PC-9 (cell line): ENCODE data around the gene PLPP3. TPM values are rescaled to one million over a fixed set of nuclear protein-coding genes. Genes with fewer than 3 reads are reported as not detected.

Source experiments
- BruUV-seq: library from RNA; stranded (reverse); fragments of 400-500 nt; replicated peaks from 2 replicates; lab custom pipeline; 2021; lab: Mats Ljungman, UMichigan
- CTCF ChIA-PET: fragments of 300-600 bp; sonication (Branson Sonifier 250); formaldehyde crosslinking; loops from one replicate; lab custom pipeline; 2022; ENCODE audit warnings: antibody characterized with exemption; lab: Charles Lee
- POLR2A ChIA-PET: fragments of 300-600 bp; sonication (Branson Sonifier 250); formaldehyde crosslinking; loops from one replicate; lab custom pipeline; 2022; ENCODE audit warnings: antibody characterized with exemption; ENCODE audit not compliant: unreplicated experiment; lab: Charles Lee
- DNase-seq, 2 experiments: peaks; one replicate each; pipeline versions ENCODE4 v3.0.0 to v3.0.0-alpha.2; 2015 to 2022; ENCODE audit warnings: mixed read lengths in 1 of 2
- H2AFZ ChIP-seq: fragments of 200-600 bp; sonication (generic); 2 replicates; pipeline ENCODE4 v1.8.1; 2017; ENCODE audit warnings: antibody characterized with exemption
- H3F3A ChIP-seq: fragments of 200-600 bp; sonication (generic); 2 replicates; pipeline ENCODE4 v1.8.1; 2017; ENCODE audit warnings: antibody characterized with exemption, mild to moderate bottlenecking, low read depth; ENCODE audit not compliant: insufficient read depth
- H3K27ac ChIP-seq: fragments of 200-600 bp; sonication (generic); 2 replicates; pipeline ENCODE4 v1.6.1; 2016; ENCODE audit warnings: mixed run types
- H3K27me3 ChIP-seq: fragments of 200-600 bp; sonication (generic); 2 replicates; pipeline ENCODE4 v1.6.1; 2016; ENCODE audit warnings: low read depth, mixed run types; ENCODE audit not compliant: insufficient read depth
- H3K36me3 ChIP-seq: fragments of 200-600 bp; sonication (generic); 2 replicates; pipeline ENCODE4 v1.6.1; 2016; ENCODE audit warnings: low read depth, mixed run types
- H3K4me1 ChIP-seq: fragments of 200-600 bp; sonication (generic); replicated peaks from 2 replicates; pipeline ENCODE4 v1.6.1; 2016; ENCODE audit warnings: mixed run types; ENCODE audit not compliant: insufficient read depth
- H3K4me2 ChIP-seq: fragments of 200-600 bp; sonication (generic); 2 replicates; pipeline ENCODE4 v1.6.1; 2017; ENCODE audit warnings: mixed run types
- H3K4me3 ChIP-seq: fragments of 200-600 bp; sonication (generic); 2 replicates; pipeline ENCODE4 v1.6.1; 2016; ENCODE audit warnings: mixed run types
- H3K79me2 ChIP-seq: fragments of 200-600 bp; sonication (generic); 2 replicates; pipeline ENCODE4 v1.6.1; 2017; ENCODE audit warnings: low read depth, mixed run types
- H3K9me2 ChIP-seq: fragments of 200-600 bp; sonication (generic); 2 replicates; pipeline ENCODE4 v1.8.1; 2017; ENCODE audit warnings: mild to moderate bottlenecking; ENCODE audit not compliant: insufficient read depth
- H3K9me3 ChIP-seq: fragments of 200-600 bp; sonication (generic); 2 replicates; pipeline ENCODE4 v1.8.1; 2016; ENCODE audit warnings: low read depth; ENCODE audit not compliant: insufficient read depth
- H4K20me1 ChIP-seq: fragments of 200-600 bp; sonication (generic); 2 replicates; pipeline ENCODE4 v1.8.1; 2017; ENCODE audit not compliant: insufficient read depth
- CTCF ChIP-seq: fragments of 200-600 bp; sonication (generic); conservative IDR thresholded peaks from 2 replicates; pipeline ENCODE4 v1.6.1; 2017; ENCODE audit warnings: mixed run types, antibody characterized with exemption, mild to moderate bottlenecking, moderate library complexity
- EZH2 ChIP-seq: fragments of 200-600 bp; sonication (generic); IDR thresholded peaks from 2 replicates; pipeline ENCODE4 v1.8.0; 2017; ENCODE audit warnings: antibody characterized with exemption, low read depth
- intact Hi-C: fragments of 100-400 bp; cut with micrococcal nuclease; formaldehyde crosslinking; loops from one replicate; pipeline ENCODE4 v1.10.0; 2022; ENCODE audit not compliant: unreplicated experiment
- total RNA-seq: library from RNA; stranded (reverse); gene quantifications from 2 replicates; pipeline ENCODE4 v1.2.3, GENCODE V29; 2021

The PLPP3 gene
- total RNA-seq, 1 experiment from 2014 or later = 22.4 TPM

- peaks cover 3% of the 10 kb centered on the region; the same call in 1 of the 2 replicates for H3F3A ChIP-seq
- no peaks in the 10 kb centered on the region for H3K4me1 ChIP-seq
- no peak overlapping the region for H3K4me2 ChIP-seq
- H3K9me2 ChIP-seq = no peaks in the 10 kb centered on the region
- intact Hi-C loops = no loop called here
- CTCF ChIA-PET = interaction anchor here (0.7 kb wide), 1 partner anchor 147 kb away, joined by 3 read pairs; no protein-coding TSS in a partner anchor
- H3K9me3 ChIP-seq = no peaks in the 10 kb centered on the region
- no peak overlapping the region for H2AFZ ChIP-seq
- DNase-seq = no peak
- H4K20me1 ChIP-seq = no peaks in the 10 kb centered on the region
- no peak overlapping the region for H3K27ac ChIP-seq
- TF ChIP-seq EZH2 = no peak
- TF ChIP-seq CTCF = no peak
- no TSS peak for BruUV-seq
- H3K27me3 ChIP-seq = no peaks in the 10 kb centered on the region
- H3K79me2 ChIP-seq = peaks cover 21% of the 10 kb centered on the region; the same call in 1 of the 2 replicates
- peaks cover 31% of the 10 kb centered on the region for H3K36me3 ChIP-seq
- POLR2A ChIA-PET = no interaction called here
- no peak overlapping the region for H3K4me3 ChIP-seq
Observed at GRCh38 chr1:56501426-56501825, 77.9 kb downstream of the PLPP3 start.

- BruUV-seq = no TSS peak
- ChIA-PET CTCF (no interaction called here), POLR2A (no interaction called here)
- Histone ChIP-seq H3K27me3 (no peaks in the 10 kb centered on the region), H3K9me3 (no peaks in the 10 kb centered on the region), H3K27ac (no peak overlapping the region), H3K4me1 (0 out of 2 replicates have a peak, but pooled peaks cover 3% of the 10 kb centered on the region), H3K4me3 (no peak overlapping the region), H4K20me1 (no peaks in the 10 kb centered on the region), H2AFZ (no peak overlapping the region), H3K4me2 (no peak overlapping the region), H3F3A (peaks cover 3% of the 10 kb centered on the region; the same call in 1 of the 2 replicates), H3K36me3 (peaks cover 36% of the 10 kb centered on the region), H3K79me2 (peaks cover 13% of the 10 kb centered on the region), H3K9me2 (no peaks in the 10 kb centered on the region)
- TF ChIP-seq CTCF (no peak), EZH2 (no peak)
- no peak for DNase-seq
- intact Hi-C loops = loop anchor here (10.0 kb wide), 1 partner anchor 1212 kb away; no protein-coding TSS in a partner anchor
Observed at GRCh38 chr1:56496821-56497772, 82.3 kb downstream of the PLPP3 start.

- Histone ChIP-seq H3K4me3 (no peak overlapping the region), H3K27me3 (no peaks in the 10 kb centered on the region), H3K36me3 (peaks cover 36% of the 10 kb centered on the region), H2AFZ (no peak overlapping the region), H3K9me3 (no peaks in the 10 kb centered on the region), H4K20me1 (no peaks in the 10 kb centered on the region), H3K79me2 (peaks cover 13% of the 10 kb centered on the region), H3K27ac (no peak overlapping the region), H3K4me1 (0 out of 2 replicates have a peak, but pooled peaks cover 9% of the 10 kb centered on the region), H3K4me2 (no peak overlapping the region), H3K9me2 (no peaks in the 10 kb centered on the region), H3F3A (peaks cover 6% of the 10 kb centered on the region; the same call in 1 of the 2 replicates)
- intact Hi-C loops = loop anchor here (10.0 kb wide), 1 partner anchor 1211 kb away; no protein-coding TSS in a partner anchor
- no TSS peak for BruUV-seq
- POLR2A ChIA-PET = no interaction called here
- DNase-seq = no peak
- CTCF ChIA-PET = no interaction called here
- TF ChIP-seq EZH2 = no peak
- no peak for TF ChIP-seq CTCF
Observed at GRCh38 chr1:56496158-56496557, 83.2 kb downstream of the PLPP3 start.
